Vagina (tissue), 2 donors: ENCODE data around the gene ABCA2. TPM values are rescaled to one million over a fixed set of nuclear protein-coding genes. Genes with fewer than 3 reads are reported as not detected.
A peak's percentile ranks its signal among the peaks of the same experiment; 100 is the strongest.

ENCODE experiments used
- DNase-seq, 2 donors: peaks; one replicate each; pipeline ENCODE4 v3.0.0-alpha.2; 2017; ENCODE audit errors: extremely low spot score in 2 of 2
- H3K27ac ChIP-seq: fragments of 200-600 bp; sonication (generic); one replicate; pipeline ENCODE4 v1.5.1; 2019
- H3K27me3 ChIP-seq: fragments of 200-600 bp; sonication (generic); one replicate; pipeline ENCODE4 v1.5.1; 2019
- H3K36me3 ChIP-seq, 2 donors: fragments of 200-600 bp; sonication (generic); one replicate each; pipeline ENCODE4 v1.5.1; 2017 to 2019
- H3K4me1 ChIP-seq: fragments of 200-600 bp; sonication (generic); one replicate; pipeline ENCODE4 v1.5.1; 2019
- H3K4me3 ChIP-seq, 2 donors: fragments of 200-600 bp; sonication (generic); 1 replicate in 1 of 2; 2 replicates in 1 of 2; pipeline ENCODE4 v1.5.1; 2016 to 2019
- H3K9me3 ChIP-seq: fragments of 200-600 bp; sonication (generic); one replicate; pipeline ENCODE4 v1.5.1; 2019
- CTCF ChIP-seq, 3 experiments: fragments of 450-650 bp in 2 of 3; fragments of 200-600 bp in 1 of 3; sonication (generic) in 1 of 3; IDR thresholded peaks; one replicate each; pipeline ENCODE4 v1.5.1; 2017 to 2019; ENCODE audit warnings: antibody characterized with exemption in 3 of 3, mild to moderate bottlenecking in 2 of 3, moderate library complexity in 2 of 3
- POLR2A ChIP-seq, 2 donors: fragments of 450-650 bp; IDR thresholded peaks; one replicate each; pipeline ENCODE4 v1.6.1; 2017; ENCODE audit warnings: antibody characterized with exemption in 2 of 2, mild to moderate bottlenecking in 2 of 2, moderate library complexity in 2 of 2
- POLR2AphosphoS5 ChIP-seq, 2 donors: sonication (generic); formaldehyde crosslinking; IDR thresholded peaks; one replicate each; pipeline ENCODE4 v1.9.0; 2017; ENCODE audit warnings: antibody characterized with exemption in 2 of 2, mild to moderate bottlenecking in 2 of 2, low read depth in 1 of 2; ENCODE audit not compliant: insufficient read depth in 1 of 2
- intact Hi-C: fragments of 100-400 bp; cut with DNase I; formaldehyde crosslinking; loops from one replicate; pipeline ENCODE4 v1.15.1; 2023
- total RNA-seq: library from RNA; depleted of rRNA; stranded (reverse); fragments of >200 nt; gene quantifications from one replicate; pipeline ENCODE4 v1.2.3, GENCODE V29; 2016

ABCA2 gene
- total RNA-seq, 1 donor from 2014 or later, result 44.0 TPM

DNA sequence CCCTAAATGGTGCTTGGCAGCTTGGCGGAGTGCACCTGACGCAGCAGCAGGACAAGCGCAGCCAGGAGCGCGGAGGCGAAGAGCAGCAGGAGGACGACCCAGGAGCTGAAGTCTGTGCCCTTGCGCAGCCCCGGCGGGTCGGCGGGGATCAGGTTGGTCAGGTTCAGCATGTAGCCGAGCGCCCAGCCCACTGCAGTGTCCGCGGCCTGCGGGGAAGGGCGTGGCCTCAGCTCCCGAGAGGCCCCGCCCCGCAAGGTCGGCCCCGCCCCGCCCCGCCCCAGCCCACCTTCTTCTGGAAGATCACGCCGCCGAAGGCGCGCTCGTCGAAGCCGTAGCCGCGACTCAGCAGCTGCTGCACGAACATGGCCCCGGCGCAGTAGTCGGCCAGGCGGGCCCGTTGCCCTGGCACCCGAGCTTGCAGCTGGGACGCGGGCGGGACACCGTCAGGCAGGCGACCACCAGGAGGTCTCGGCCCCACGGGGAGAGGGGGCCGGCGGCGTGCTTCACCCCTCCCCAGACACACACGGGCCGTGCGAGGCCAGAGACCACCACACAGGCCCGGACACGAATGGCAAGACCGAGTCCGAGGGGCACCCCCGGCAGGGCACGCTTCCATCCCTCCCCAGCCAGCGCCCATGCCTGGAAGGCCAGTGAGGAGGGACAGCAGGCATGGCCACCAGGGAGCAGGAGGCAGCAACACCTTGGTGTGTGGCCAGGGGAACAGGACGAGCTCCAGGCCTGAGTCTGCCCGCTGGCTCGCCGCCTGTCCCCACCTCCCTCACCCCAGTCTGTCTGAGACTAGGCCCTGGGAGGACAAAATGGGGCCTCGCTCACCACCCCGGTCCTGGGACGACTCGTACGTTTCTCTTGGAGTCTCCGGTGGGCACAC is 20.9 kb upstream of the ABCA2 start:
- no peak for TF ChIP-seq POLR2A (IDR thresholded peaks at IDR 0.05)
- no peak for TF ChIP-seq CTCF (IDR thresholded peaks at IDR 0.05)
- no peak for TF ChIP-seq POLR2AphosphoS5 (IDR thresholded peaks at IDR 0.05; ENCODE audit: insufficient read depth in 1 of 2, low read depth in 1 of 2)
- H3K27me3 ChIP-seq, result no peaks in the 10 kb centered on the region
- H3K36me3 ChIP-seq, result no peaks in the 10 kb centered on the region
- peaks cover 43% of the 10 kb centered on the region for H3K4me1 ChIP-seq
- no peak overlapping the region for H3K27ac ChIP-seq
- H3K4me3 ChIP-seq, result no peak overlapping the region
- DNase-seq, result no peak
- H3K9me3 ChIP-seq, result no peaks in the 10 kb centered on the region
- intact Hi-C loops, result no loop called here

DNA sequence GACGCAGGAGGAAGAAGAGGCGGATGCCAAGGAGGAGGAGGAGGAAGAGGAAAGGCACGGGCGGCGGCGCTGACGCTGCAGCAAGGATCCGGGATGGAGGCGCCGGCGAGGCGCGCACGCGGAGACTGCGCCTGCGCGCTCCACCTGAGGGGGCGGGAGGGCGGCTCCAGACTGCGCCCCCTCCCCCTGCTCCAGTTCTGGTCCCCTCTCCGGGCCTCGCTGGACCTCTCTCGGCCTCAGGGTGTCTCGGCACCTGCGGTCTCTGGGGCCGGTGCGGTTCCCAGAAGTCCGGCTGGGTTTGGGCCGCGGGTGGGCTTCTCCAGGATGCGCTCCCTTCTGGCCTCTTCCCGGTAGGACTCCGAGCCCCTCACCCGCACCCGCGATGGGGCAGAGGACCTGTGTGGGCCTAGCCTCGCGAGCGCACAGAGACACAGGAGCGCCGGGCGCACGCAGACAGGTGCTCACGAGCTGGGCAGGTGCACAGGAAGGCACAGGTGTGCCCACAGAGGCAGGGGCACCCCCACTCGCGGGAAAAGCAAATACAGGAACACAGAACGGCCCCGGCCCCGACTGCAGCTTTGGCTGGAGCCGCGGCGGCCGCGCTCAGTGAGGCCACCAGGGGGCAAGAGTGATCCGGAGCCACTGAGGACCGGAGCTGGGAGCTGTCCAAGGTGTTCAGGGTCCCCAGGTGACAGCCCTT is 18.2 kb upstream of the ABCA2 start, which contains the start of gene NPDC1:
TSS of gene NPDC1 (minus strand) at position 90 of the 700 bp plus-strand sequence. CDS start 188 bp downstream, outside the sequence.
- intact Hi-C loops, result no loop called here
- Histone ChIP-seq H3K4me3 (peak within 1 kb of the TSS; percentile 48 to 63), H3K9me3 (no peaks in the 10 kb centered on the region), H3K36me3 (no peaks in the 10 kb centered on the region), H3K4me1 (peaks cover 36% of the 10 kb centered on the region), H3K27me3 (no peaks in the 10 kb centered on the region), H3K27ac (peak within 1 kb of the TSS; percentile 6)
- DNase-seq, result no peak
- TF ChIP-seq POLR2AphosphoS5 (IDR thresholded peaks at IDR 0.05; ENCODE audit: insufficient read depth in 1 of 2, low read depth in 1 of 2) (no peak), POLR2A (IDR thresholded peaks at IDR 0.05) (no peak), CTCF (IDR thresholded peaks at IDR 0.05) (peak; percentile 55 to 83 (median 67))

DNA sequence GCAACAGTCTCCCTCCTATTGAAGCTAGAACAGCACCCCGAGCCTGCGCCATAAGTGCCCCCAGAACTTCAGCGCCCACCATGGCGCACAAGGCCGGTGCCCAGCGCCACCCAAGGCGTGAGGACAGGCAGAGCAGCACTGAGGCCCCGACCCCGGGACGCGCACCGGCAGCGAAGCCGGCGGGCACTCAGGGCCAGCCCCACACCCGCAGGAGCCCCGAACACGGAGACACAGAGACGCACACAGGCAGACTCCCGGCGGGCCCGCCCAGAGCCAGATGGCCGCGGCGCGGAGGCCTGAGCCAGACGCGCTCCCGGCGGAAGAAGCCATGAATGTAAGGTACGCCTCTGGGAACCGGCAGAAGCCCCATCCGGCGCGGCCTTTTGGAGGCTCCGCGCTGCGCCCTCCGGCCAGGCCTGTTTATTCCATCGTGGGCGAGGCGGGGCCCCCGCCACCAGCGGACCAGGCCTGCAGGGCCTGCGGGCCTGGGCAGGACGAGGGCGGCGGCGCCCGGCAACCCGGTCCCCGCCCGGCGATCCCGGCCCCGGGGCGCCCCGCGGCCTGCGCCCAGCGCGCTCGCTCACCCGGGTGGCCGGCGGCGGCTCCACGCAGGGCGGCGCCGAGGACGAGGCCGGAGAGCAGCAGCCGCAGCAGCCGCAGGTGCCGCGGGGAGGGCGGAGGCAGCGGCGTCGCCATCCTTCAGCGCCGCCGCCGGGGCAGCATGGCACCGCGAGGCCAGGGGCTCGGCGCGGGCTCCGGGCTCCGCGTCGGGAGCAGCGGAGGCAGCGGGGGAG is 17.5 kb upstream of the ABCA2 start:
- TF ChIP-seq POLR2A (IDR thresholded peaks at IDR 0.05), result no peak
- Histone ChIP-seq H3K4me3 (peak overlapping the region; percentile 48 to 63), H3K9me3 (no peaks in the 10 kb centered on the region), H3K27ac (peak overlapping the region; percentile 6), H3K36me3 (no peaks in the 10 kb centered on the region), H3K4me1 (peaks cover 36% of the 10 kb centered on the region), H3K27me3 (no peaks in the 10 kb centered on the region)
- no peak for DNase-seq
- intact Hi-C loops, result no loop called here

- TF ChIP-seq POLR2AphosphoS5 (IDR thresholded peaks at IDR 0.05; ENCODE audit: insufficient read depth in 1 of 2, low read depth in 1 of 2) (no peak), CTCF (IDR thresholded peaks at IDR 0.05) (no peak), POLR2A (IDR thresholded peaks at IDR 0.05) (no peak)
- Histone ChIP-seq H3K4me1 (peaks cover 36% of the 10 kb centered on the region), H3K27ac (no peak overlapping the region), H3K9me3 (no peaks in the 10 kb centered on the region), H3K36me3 (peaks cover 0 to 3% of the 10 kb centered on the region in 2 donors), H3K27me3 (no peaks in the 10 kb centered on the region), H3K4me3 (peak overlapping the region; percentile 48 to 63)
- intact Hi-C loops, result no loop called here
- no peak for DNase-seq
Measured at GRCh38 chr9:137044502-137045177, 16.6 kb upstream of the ABCA2 start.

DNA sequence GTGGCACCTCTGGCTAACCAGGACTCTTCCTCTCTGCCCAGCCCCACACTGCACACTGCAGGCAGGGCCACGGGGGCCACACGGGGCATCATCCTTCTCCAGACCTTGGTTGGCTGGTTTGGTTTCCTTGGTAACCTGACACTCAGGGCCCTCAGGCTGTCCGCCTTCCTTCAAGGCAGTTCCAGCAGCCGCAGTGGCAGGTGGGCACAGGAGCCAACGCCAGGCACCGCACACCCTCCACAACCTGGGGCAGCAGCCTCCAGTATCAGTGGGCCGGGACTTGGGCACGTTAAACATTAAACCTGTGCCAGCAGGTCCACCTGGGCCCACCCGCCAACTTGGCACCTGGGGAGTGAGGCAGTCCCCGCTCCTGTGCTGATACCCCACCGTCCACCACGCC is 16.0 kb upstream of the ABCA2 start:
- peaks cover 0 to 7% of the 10 kb centered on the region in 2 donors for H3K36me3 ChIP-seq
- DNase-seq, result no peak
- no peaks in the 10 kb centered on the region for H3K9me3 ChIP-seq
- peak overlapping the region; percentile 48 to 63 for H3K4me3 ChIP-seq
- H3K27ac ChIP-seq, result no peak overlapping the region
- H3K27me3 ChIP-seq, result no peaks in the 10 kb centered on the region
- H3K4me1 ChIP-seq, result peaks cover 36% of the 10 kb centered on the region
- intact Hi-C loops, result no loop called here
- TF ChIP-seq POLR2AphosphoS5 (IDR thresholded peaks at IDR 0.05; ENCODE audit: insufficient read depth in 1 of 2, low read depth in 1 of 2) (no peak), POLR2A (IDR thresholded peaks at IDR 0.05) (no peak), CTCF (IDR thresholded peaks at IDR 0.05) (no peak)
